ENCODE measurements around the gene INPP5K.
"Not testable (repeated sequence)": the region's sequence is repeated elsewhere in the genome, so short reads cannot be mapped to it uniquely, and the experiment has no call there.

Gene INPP5K

GRCh38 chr17:1546292-1546922, 30.0 kb upstream of the INPP5K start:
- DNase-seq: no peak

GRCh38 chr17:1545618-1546017, 29.2 kb upstream of the INPP5K start:
- no peak for DNase-seq

GRCh38 chr17:1542316-1542715, 25.9 kb upstream of the INPP5K start:
- no peak for DNase-seq

- no peak for DNase-seq
Observed at GRCh38 chr17:1541367-1541904, 25.0 kb upstream of the INPP5K start.

GRCh38 chr17:1539811-1540210, 23.4 kb upstream of the INPP5K start:
- DNase-seq: no peak

- DNase-seq: no peak
Observed at GRCh38 chr17:1535737-1536136, 19.3 kb upstream of the INPP5K start.

GRCh38 chr17:1533661-1534325, 17.4 kb upstream of the INPP5K start:
- no peak for DNase-seq

- DNase-seq: peak; percentile 39 to 41
Observed at GRCh38 chr17:1532836-1533602, 16.6 kb upstream of the INPP5K start.

- DNase-seq: no peak
Observed at GRCh38 chr17:1529863-1530262, 13.5 kb upstream of the INPP5K start.

- DNase-seq: not testable (repeated sequence)
Observed at GRCh38 chr17:1526876-1527275, 10.5 kb upstream of the INPP5K start.

- no peak for DNase-seq
Observed at GRCh38 chr17:1522626-1523025, 6.2 kb upstream of the INPP5K start.

GRCh38 chr17:1521086-1521640, 4.8 kb upstream of the INPP5K start:
- DNase-seq: no peak

GRCh38 chr17:1519678-1520077, 3.3 kb upstream of the INPP5K start:
- no peak for DNase-seq

- DNase-seq: no peak
Observed at GRCh38 chr17:1518410-1518809, 2.0 kb upstream of the INPP5K start.

- DNase-seq: peak; percentile 31 to 49
Observed at GRCh38 chr17:1515640-1516387, 598 bp downstream of the INPP5K start.

- no peak for DNase-seq
Observed at GRCh38 chr17:1512351-1512750, 4.1 kb downstream of the INPP5K start.

GRCh38 chr17:1511756-1512321, 4.6 kb downstream of the INPP5K start:
- DNase-seq: no peak

- no peak for DNase-seq
Observed at GRCh38 chr17:1511290-1511689, 5.1 kb downstream of the INPP5K start.

GRCh38 chr17:1509290-1509881, 7.0 kb downstream of the INPP5K start:
- no peak for DNase-seq

GRCh38 chr17:1508709-1509108, 7.7 kb downstream of the INPP5K start:
- not testable (repeated sequence) for DNase-seq

- DNase-seq: no peak
Observed at GRCh38 chr17:1506649-1507267, 9.7 kb downstream of the INPP5K start.

Data from stimulated activated CD4-positive, alpha-beta T cell treated with anti-CD3 and anti-CD28 coated beads, Interleukin-2, amount 100 ng/mL, for 24 hours (primary cell).